ENCODE measurements around the gene DIAPH1.

Gene DIAPH1

DNA sequence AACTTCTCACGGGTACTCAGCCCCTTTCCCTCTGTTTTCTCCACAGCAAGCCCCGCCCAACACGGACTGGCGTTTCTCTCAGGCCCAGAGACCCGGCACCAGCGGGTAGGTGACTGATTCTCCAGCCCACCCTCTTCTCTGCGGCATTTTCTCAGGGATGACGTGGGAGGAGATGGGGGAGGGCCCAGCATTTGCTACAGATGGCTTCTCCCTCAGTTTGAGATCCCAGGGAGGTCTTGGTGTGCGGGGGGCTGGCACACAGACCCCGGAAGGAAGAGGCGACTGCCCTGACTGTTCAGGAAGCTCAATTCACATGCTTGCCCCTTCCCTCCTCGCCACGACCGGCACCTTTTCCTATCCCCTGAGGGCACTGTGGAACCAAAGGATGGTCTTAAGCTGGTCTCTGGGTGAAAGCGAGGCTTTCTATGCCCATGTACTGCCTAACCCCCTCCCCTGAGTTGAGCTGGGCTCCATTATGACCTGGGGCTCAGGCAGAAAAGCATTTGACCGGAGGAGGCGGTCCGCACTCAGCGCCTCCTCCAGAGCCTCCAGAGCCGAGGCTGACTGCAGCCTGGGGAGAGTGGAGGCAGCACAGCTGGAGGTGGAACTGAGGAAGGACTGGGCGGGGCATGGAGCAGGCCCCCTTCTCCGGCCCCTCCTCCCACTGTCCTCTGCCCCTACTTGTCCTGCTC lies 123.9 kb downstream of the DIAPH1 start:
- DNase-seq: no peak

DNA sequence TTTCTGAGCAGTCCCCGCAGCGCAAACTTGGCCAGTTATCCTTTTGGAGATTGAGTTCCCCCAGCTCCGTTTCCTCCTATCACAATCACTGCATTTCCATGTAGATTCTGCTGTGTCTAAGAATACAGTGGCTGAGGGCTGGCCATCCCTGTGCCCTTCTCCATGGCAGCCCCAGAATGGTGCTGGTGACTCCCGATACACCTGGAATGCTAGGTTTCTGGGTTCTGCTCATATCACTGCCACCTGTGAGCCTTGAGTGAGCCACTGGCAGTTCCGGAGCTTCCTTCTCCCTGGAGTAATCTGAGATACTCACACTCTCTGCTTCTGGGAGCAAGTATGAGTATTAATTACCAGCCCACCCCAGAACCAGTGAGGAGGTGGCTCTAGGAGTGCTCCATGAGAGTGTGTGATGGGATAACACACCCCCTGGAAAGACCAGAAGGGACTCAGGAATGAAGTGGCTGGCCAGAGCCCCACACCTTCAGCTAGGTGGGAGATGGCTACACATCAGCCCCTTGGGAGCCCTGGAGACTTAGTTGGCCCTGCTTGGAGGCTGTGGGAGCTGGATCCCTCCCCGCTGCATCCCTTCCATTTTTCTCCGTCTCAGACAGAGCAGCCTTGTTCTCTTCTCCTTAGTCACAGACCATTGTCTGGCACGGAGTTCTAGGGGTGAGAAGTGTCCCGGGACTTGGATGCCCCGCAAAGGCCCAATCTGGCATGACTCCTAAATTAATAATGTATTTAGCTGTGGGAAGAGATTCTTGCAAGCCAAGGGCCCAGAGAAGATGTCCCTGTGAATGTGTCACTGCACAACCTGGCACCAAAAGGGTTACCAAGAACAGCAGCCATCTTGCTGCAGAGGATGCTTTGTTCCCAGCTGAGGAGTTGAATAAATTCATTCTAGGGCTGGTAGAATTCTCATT lies 125.0 kb downstream of the DIAPH1 start:
- peak; percentile 67 for DNase-seq

DNA sequence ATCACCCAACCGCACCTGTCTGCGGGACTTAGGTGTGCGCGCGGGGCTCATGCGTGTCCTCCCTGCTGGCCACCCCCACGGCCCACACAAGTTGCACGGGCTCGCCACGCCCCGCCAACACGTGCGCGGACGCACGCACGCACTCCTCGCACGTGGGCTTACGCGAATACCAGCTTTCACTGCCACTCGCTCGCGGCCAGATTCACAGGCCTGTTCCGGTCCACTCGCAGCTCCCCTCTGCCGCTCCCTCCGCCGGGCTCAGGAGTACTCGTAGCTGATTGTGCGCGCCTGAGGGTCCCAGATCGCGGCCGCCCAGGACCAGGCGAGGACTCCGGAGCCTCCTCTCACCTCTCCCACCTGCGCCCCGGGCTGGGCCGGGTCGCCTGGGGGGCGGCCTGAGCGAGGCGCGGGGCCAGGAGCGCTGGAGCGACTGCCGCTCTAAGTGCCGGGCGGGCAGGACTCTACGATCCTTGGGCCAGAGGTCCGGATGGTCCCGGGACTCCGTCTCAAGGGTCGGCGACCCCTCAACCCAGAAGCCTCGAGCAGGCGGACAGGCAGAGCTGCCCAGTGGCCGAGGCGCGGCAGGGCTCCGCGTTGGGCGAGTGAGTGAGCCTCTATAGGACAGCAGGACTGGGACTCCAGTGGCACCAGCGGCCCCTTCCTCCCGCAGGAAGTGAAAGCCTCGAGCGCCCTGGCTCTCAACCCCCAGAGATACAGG lies 126.5 kb downstream of the DIAPH1 start:
- no peak for DNase-seq

DNA sequence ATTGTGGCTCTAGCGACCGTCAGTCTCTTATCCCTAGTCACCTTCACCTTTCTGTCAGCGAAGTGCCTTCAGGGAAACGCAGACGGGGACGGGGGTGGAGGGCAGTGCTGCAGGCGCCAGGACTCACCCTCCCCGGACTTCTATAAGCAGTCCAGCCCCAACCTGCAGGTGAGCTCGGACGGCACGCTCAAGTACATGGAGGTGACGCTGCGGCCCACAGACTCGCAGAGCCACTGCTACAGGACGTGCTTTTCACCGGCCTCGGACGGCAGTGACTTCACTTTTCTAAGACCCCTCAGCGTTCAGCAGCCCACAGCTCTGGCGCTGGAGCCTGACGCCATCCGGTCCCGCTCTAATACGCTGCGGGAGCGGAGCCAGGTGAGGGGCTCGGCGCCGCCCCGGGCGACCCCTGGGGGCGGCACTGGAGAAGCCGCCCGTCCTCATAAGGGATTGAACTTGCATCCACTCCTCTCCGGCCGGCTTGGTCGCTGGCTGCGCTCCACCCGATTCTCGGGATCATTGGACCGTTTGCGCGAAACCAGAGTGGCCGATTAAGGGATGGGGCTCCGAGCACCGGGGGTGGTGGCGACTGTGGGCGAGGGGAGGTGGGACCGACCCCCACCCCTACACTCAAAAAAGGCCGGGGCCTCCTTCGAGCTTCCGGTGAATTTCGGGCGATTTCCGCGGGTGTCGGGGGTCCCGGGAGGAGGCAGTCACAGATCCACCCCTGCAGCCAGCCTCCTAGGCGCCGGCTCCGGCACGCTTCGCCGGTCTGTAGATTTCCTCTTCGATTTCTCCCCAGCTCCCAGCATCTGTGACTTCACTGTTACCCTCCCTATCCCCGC lies 127.3 kb downstream of the DIAPH1 start:
- DNase-seq: no peak

DNA sequence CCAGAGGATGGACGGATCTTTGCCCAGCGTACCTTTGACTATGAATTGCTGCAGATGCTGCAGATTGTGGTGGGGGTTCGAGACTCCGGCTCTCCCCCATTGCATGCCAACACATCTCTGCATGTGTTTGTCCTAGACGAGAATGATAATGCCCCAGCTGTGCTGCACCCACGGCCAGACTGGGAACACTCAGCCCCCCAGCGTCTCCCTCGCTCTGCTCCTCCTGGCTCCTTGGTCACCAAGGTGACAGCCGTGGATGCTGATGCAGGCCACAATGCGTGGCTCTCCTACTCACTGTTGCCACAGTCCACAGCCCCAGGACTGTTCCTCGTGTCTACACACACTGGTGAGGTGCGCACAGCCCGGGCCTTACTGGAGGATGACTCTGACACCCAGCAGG lies 128.0 kb downstream of the DIAPH1 start:
- no peak for DNase-seq

DNA sequence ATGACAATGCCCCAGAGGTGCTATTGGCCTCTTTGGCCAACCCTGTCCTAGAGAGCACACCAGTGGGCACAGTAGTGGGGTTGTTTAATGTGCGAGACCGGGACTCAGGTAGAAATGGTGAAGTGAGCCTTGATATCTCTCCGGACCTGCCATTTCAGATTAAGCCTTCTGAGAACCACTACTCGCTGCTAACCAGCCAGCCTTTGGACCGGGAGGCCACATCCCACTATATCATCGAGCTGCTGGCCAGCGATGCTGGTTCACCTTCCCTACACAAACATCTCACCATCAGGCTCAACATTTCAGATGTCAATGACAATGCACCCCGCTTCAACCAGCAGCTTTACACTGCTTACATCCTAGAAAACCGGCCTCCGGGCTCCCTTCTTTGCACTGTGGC lies 128.5 kb downstream of the DIAPH1 start:
- DNase-seq: no peak

DNA sequence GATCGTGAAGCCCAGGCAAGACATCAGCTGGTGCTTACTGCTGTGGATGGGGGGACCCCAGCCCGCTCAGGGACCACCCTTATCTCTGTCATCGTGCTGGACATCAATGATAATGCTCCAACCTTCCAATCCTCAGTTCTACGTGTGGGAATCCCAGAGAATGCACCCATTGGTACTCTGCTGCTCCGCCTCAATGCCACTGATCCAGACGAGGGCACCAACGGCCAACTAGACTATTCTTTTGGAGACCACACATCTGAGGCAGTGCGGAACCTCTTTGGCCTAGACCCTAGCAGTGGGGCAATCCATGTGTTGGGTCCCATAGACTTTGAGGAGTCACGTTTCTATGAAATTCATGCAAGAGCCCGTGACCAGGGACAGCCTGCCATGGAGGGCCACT lies 129.0 kb downstream of the DIAPH1 start:
- no peak for DNase-seq

DNA sequence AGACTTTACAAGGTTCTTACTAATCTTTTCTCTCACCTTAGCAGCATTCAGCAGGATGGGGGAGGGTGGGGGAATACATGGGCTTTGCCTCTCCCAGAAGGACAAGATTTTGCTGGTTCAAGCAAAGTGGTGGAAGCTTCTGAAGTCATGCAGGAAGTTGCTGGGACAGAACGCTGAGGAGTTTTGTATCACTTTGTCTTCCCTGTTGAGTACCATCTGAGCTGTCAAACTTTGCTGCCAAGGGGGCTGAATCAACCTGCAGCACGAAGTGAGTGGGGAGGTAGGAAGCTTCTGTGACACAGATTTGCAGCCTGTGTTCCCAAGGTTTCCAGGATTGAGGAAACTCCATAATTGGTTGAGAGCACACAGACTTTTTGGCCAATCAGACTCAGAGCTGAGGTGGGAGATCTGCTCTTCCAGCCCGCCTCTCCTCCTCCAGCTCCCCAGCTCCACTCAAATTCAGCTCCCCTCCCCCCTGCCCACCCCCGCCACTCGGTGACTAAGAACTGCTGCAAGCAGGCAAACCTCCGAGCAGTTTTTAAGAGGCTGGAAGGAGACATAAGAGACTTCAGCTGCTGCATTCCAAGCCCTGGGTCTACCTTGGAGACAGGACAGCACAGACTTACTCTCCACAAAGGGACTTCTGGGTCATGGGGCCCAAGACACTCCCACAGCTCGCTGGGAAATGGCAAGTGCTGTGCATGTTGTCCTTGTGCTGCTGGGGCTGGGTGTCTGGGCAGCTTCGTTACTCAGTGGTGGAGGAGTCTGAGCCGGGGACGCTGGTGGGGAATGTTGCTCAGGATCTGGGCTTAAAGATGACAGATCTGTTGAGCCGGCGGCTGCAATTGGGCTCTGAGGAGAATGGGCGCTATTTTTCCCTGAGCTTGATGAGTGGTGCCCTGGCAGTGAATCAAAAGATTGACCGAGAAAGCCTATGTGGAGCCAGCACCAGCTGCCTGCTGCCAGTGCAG lies 129.9 kb downstream of the DIAPH1 start, which contains the start of gene PCDHGC5:
Gene PCDHGC5, plus strand, starts transcription at position 491 of the 971 bp plus-strand sequence. Its CDS starts 160 bp downstream, at position 651.
- peak; percentile 79 for DNase-seq

DNA sequence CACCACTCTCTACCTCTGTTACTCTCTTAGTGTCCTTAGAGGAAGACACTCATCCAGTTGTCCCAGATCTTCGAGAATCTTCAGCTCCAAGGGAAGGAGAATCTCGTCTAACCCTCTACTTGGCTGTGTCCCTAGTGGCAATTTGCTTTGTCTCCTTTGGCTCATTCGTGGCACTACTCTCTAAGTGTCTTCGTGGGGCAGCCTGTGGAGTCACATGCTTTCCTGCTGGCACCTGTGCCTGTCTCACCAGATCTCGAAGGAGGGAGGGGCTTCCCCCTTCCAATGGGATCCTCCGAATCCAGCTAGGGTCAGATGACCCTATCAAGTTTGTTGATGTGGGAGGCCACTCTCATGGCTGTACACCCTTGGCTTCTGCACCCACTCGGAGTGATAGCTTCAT lies 131.7 kb downstream of the DIAPH1 start:
- no peak for DNase-seq

DNA sequence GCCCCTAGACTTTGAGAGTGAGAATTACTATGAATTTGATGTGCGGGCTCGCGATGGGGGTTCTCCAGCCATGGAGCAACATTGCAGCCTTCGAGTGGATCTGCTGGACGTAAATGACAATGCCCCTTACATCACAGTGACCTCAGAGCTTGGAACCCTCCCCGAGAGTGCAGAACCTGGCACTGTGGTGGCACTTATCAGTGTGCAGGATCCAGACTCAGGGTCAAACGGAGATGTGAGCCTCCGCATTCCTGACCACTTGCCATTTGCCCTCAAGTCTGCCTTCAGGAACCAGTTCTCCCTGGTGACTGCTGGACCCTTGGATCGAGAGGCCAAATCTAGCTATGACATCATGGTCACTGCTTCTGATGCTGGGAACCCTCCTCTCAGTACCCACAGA lies 132.7 kb downstream of the DIAPH1 start:
- DNase-seq: no peak

DNA sequence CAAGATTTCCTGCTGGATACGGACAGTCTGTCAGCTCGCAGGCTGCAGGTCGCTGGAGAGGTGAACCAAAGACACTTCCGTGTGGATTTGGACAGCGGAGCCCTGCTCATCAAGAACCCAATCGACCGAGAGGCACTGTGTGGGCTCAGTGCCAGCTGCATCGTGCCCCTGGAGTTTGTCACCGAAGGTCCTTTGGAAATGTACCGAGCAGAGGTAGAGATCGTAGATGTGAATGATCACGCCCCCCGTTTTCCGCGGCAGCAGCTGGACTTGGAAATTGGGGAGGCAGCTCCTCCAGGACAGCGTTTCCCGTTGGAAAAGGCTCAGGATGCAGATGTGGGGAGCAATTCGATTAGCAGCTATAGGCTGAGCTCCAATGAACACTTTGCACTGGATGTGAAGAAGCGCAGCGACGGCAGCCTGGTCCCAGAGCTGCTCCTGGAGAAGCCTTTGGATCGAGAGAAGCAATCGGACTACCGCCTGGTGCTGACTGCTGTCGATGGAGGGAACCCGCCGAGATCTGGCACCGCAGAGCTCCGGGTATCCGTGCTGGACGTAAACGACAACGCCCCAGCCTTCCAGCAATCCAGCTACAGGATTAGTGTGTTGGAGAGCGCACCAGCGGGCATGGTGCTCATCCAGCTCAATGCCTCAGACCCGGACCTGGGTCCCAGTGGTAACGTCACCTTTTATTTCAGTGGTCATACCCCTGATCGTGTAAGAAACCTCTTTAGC lies 133.3 kb downstream of the DIAPH1 start:
- no peak for DNase-seq

DNA sequence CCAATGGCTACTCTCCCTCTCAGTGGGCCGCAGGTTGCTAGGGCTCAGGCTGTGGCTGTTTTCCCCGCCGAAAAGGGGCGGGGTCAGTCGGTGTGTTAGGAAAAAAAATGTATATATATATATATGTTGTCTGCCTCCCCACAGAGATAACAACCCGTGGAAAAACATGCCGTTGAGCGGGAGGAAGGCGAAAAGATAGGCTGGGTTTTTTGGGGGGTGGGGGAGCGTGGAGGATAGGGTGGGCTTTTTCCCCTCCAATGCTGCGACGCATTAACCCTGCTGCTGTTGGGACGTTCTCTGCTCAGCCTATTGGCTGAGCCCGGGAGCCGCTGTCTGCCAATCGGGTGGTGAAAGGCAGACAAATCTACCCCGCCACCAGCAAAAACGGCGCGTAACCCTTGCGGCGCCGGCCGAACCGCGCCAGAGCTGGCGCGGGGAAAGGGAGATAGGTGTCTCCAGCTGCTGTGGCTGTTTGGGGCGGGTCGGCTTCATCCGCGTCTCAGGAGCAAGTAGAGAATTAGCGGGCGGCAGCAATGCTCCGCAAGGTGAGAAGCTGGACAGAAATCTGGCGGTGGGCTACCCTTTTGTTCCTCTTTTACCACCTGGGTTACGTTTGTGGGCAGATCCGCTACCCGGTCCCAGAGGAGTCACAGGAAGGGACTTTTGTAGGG lies 134.0 kb downstream of the DIAPH1 start, which contains the start of gene PCDHGC4:
Gene PCDHGC4, plus strand, starts transcription at position 390 of the 671 bp plus-strand sequence. Its CDS starts 144 bp downstream, at position 534.
- peak; percentile 37 for DNase-seq

DNA sequence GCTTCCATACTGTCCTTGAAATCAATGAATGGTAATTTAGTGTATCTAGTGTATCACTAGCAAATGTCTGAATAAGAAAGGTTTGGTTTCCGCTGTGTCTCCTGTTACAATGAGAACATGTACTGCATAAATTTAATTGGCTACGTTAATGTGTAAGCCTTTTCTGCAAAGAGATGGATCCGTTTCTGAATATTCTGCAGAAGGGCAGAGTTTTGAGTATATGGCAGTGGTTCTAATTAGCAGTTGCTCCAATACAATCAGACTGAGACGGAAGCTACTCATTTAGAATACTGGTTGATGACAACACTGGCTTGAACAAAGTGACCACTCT lies 134.5 kb downstream of the DIAPH1 start:
- DNase-seq: no peak

DNA sequence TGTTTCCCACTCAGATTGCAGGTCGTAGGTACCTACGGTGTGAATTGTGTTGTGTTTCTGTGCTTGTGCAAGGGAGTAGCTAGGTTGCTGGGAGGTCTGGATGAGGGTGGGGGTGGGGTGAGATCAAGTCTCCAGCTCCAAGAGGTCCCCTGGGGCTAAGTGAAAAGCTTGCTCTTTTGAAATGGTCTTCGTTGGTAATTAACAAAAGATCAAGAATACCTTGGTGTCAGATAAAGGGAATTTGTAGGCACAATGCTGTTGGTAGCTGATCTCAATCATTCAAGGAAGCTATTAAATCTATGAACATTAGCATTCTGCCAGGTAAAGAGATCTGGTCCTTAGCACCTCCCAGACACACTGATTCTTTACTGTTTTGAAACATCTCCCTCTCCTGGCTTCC lies 134.9 kb downstream of the DIAPH1 start:
- no peak for DNase-seq

DNA sequence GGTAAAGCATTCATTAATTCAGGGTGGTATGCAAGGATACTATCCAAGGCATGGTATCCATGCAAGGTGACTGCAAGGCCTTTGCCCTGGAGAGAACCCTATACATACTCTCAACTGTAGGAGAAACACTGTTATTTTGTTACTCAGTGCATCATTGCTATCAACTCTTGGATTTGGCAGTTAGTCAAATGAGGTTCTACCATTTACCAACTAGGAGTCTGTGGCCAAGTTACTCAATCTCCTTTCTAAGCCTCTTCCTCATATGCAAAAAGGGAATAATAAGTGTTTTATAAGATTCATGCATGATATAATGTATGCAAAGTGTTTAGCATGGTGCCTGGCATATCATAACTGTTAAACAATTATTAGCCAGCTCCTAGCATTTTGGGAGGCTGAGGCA lies 139.0 kb downstream of the DIAPH1 start:
- no peak for DNase-seq

DNA sequence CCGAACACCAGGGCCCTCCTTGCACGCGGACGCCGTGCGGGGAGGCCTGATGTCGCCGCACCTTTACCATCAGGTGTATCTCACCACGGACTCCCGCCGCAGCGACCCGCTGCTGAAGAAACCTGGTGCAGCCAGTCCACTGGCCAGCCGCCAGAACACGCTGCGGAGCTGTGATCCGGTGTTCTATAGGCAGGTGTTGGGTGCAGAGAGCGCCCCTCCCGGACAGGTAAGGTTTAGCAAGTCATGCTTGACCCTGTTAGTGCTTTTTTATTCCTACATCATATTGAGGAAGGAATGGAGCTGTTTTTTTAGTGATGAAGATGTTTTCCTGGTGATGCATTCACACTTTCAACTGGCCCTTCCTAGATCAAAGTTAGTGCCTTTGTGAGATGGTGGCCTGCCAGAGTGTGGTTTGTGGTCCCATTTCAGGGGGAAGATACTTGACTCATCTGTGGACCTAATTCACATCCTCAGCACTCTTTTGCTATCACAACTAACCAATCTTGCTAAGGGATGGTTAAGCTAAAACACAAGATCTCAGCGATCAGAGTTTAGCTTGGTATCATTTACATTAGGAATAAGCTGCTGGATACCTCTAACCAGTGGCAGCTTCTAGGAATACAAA lies 140.4 kb downstream of the DIAPH1 start:
- DNase-seq: no peak

DNA sequence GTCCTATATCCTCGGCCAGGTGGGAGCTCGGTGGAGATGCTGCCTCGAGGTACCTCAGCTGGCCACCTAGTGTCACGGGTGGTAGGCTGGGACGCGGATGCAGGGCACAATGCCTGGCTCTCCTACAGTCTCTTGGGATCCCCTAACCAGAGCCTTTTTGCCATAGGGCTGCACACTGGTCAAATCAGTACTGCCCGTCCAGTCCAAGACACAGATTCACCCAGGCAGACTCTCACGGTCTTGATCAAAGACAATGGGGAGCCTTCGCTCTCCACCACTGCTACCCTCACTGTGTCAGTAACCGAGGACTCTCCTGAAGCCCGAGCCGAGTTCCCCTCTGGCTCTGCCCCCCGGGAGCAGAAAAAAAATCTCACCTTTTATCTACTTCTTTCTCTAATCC lies 141.0 kb downstream of the DIAPH1 start:
- DNase-seq: no peak

DNA sequence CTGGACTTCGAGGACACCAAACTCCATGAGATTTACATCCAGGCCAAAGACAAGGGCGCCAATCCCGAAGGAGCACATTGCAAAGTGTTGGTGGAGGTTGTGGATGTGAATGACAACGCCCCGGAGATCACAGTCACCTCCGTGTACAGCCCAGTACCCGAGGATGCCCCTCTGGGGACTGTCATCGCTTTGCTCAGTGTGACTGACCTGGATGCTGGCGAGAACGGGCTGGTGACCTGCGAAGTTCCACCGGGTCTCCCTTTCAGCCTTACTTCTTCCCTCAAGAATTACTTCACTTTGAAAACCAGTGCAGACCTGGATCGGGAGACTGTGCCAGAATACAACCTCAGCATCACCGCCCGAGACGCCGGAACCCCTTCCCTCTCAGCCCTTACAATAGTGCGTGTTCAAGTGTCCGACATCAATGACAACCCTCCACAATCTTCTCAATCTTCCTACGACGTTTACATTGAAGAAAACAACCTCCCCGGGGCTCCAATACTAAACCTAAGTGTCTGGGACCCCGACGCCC lies 141.7 kb downstream of the DIAPH1 start:
- no peak for DNase-seq
